Breast epithelium (tissue), 4 donors: ENCODE data around the gene MAPKAPK2. TPM values are rescaled to one million over a fixed set of nuclear protein-coding genes. Genes with fewer than 3 reads are reported as not detected.

Source experiments
- DNase-seq, 2 donors: peaks; one replicate each; pipeline ENCODE4 v3.0.0-alpha.2; 2019; ENCODE audit warnings: low spot score in 2 of 2
- H3K27ac ChIP-seq, 2 donors: fragments of 200-600 bp; sonication (generic) in 1 of 2; one replicate each; pipeline ENCODE4 v1.5.1; 2016 to 2019; ENCODE audit warnings: mild to moderate bottlenecking in 1 of 2
- H3K27me3 ChIP-seq, 2 donors: fragments of 200-600 bp; sonication (generic) in 1 of 2; one replicate each; pipeline versions ENCODE4 v1.5.1 to v1.6.0; 2017 to 2019; ENCODE audit warnings: control low read depth in 1 of 2, mild to moderate bottlenecking in 1 of 2
- H3K36me3 ChIP-seq: fragments of 200-600 bp; one replicate; pipeline ENCODE4 v1.5.1; 2019
- H3K4me1 ChIP-seq, 2 donors: fragments of 200-600 bp; sonication (generic); one replicate each; pipeline ENCODE4 v1.5.1; 2016 to 2019; ENCODE audit warnings: control low read depth in 1 of 2
- H3K4me3 ChIP-seq, 3 donors: fragments of 200-600 bp; sonication (generic); 1 replicate in 2 of 3; 2 replicates in 1 of 3; pipeline ENCODE4 v1.5.1; 2016 to 2019; ENCODE audit warnings: mild to moderate bottlenecking in 3 of 3, moderate library complexity in 2 of 3
- H3K9me3 ChIP-seq, 2 donors: fragments of 200-600 bp; sonication (generic) in 1 of 2; one replicate each; pipeline ENCODE4 v1.5.1; 2016 to 2019; ENCODE audit warnings: control low read depth in 1 of 2
- POLR2A ChIP-seq: fragments of 450-650 bp; IDR thresholded peaks from one replicate; pipeline ENCODE4 v1.6.1; 2016; ENCODE audit warnings: antibody characterized with exemption, mild to moderate bottlenecking, moderate library complexity
- POLR2AphosphoS5 ChIP-seq, 3 donors: sonication (generic); formaldehyde crosslinking; IDR thresholded peaks; one replicate each; pipeline ENCODE4 v1.6.1; 2017; ENCODE audit warnings: antibody characterized with exemption in 3 of 3
- intact Hi-C: fragments of 100-400 bp; cut with DNase I; formaldehyde crosslinking; loops from one replicate; pipeline ENCODE4 v1.15.1; 2023; ENCODE audit warnings: low total_unique reads
- total RNA-seq, 3 donors: library from RNA; depleted of rRNA; stranded (reverse); fragments of >200 nt; gene quantifications; one replicate each; pipeline ENCODE4 v1.1.0, GENCODE V29; 2016
- TF ChIP-seq, protein P1 (sequence below), 3 donors: fragments of 450-650 bp; IDR thresholded peaks; one replicate each; pipeline ENCODE4 v1.5.1; 2016 to 2017; ENCODE audit warnings: antibody characterized with exemption in 3 of 3, mild to moderate bottlenecking in 3 of 3, moderate library complexity in 3 of 3

Gene MAPKAPK2
- total RNA-seq, 3 donors from 2014 or later = 47.4 to 69.2 (median 67.2) TPM

DNA sequence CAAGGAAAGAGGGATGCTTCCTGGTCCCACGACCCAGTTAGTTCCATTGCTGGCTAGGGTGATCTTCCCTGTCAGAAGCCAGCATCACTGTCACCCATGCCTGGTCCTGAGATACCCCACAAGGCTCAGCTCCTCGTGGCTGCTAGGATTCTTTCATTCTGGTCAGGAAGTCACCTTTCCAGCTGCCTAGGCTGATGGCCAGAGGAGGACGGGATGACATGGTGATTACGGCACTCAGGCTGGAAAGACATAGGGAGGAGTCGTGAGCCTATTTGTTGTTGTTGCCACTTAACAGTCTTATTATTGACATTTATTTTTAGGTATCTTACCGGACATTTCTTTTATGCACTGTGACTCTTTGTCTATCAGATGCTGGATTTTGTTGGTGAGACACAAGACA, 20.0 kb upstream of the MAPKAPK2 start:
- no peak for DNase-seq
- H3K36me3 ChIP-seq = no peaks in the 10 kb centered on the region
- intact Hi-C loops = no loop called here
- no peaks in the 10 kb centered on the region for H3K9me3 ChIP-seq
- no peak overlapping the region for H3K4me3 ChIP-seq
- no peak overlapping the region for H3K27ac ChIP-seq
- H3K4me1 ChIP-seq = peaks cover 0 to 6% of the 10 kb centered on the region in 2 donors
- TF ChIP-seq, protein P1, sequence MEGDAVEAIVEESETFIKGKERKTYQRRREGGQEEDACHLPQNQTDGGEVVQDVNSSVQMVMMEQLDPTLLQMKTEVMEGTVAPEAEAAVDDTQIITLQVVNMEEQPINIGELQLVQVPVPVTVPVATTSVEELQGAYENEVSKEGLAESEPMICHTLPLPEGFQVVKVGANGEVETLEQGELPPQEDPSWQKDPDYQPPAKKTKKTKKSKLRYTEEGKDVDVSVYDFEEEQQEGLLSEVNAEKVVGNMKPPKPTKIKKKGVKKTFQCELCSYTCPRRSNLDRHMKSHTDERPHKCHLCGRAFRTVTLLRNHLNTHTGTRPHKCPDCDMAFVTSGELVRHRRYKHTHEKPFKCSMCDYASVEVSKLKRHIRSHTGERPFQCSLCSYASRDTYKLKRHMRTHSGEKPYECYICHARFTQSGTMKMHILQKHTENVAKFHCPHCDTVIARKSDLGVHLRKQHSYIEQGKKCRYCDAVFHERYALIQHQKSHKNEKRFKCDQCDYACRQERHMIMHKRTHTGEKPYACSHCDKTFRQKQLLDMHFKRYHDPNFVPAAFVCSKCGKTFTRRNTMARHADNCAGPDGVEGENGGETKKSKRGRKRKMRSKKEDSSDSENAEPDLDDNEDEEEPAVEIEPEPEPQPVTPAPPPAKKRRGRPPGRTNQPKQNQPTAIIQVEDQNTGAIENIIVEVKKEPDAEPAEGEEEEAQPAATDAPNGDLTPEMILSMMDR (IDR thresholded peaks at IDR 0.05) = no peak
- no peak for TF ChIP-seq POLR2A
- TF ChIP-seq POLR2AphosphoS5 (IDR thresholded peaks at IDR 0.05) = no peak
- H3K27me3 ChIP-seq = no peaks in the 10 kb centered on the region

- H3K4me1 ChIP-seq = peaks cover 0 to 6% of the 10 kb centered on the region in 2 donors
- H3K4me3 ChIP-seq = no peak overlapping the region
- H3K9me3 ChIP-seq = no peaks in the 10 kb centered on the region
- no peak for DNase-seq
- H3K27me3 ChIP-seq = no peaks in the 10 kb centered on the region
- TF ChIP-seq POLR2AphosphoS5 (IDR thresholded peaks at IDR 0.05) = no peak
- TF ChIP-seq, protein P1 (IDR thresholded peaks at IDR 0.05) = no peak
- TF ChIP-seq POLR2A = no peak
- intact Hi-C loops = no loop called here
- H3K36me3 ChIP-seq = no peaks in the 10 kb centered on the region
- H3K27ac ChIP-seq = no peak overlapping the region
Observed at GRCh38 chr1:206666031-206666561, 18.6 kb upstream of the MAPKAPK2 start.

- intact Hi-C loops = no loop called here
- Histone ChIP-seq H3K9me3 (no peaks in the 10 kb centered on the region), H3K27me3 (no peaks in the 10 kb centered on the region), H3K4me1 (peaks cover 0 to 6% of the 10 kb centered on the region in 2 donors), H3K36me3 (no peaks in the 10 kb centered on the region), H3K4me3 (no peak overlapping the region), H3K27ac (no peak overlapping the region)
- DNase-seq = no peak
- no peak for TF ChIP-seq POLR2A
- TF ChIP-seq, protein P1 (IDR thresholded peaks at IDR 0.05) = no peak
Observed at GRCh38 chr1:206666954-206667665, 17.6 kb upstream of the MAPKAPK2 start.

DNA sequence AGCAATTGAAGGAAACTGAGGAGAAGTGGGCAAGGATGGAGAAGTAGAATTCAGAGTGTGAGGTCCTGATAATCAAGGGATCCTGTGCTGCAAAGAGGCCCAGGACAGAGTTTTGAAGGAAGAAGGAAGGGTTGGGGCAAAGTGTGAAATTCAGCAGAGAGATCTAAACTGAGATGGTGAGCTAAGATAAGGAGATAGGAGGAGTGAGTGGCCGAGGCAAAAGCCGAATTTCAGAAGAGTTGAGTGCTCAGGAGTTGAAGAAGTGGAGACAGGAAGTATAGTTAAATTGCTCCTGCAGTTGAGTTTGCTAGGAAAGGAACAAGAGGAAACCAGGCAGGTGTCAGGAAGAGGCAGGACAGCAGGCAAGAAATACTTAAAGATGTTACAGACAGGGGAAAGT, 16.4 kb upstream of the MAPKAPK2 start:
- intact Hi-C loops = no loop called here
- H3K4me1 ChIP-seq = peaks cover 0 to 6% of the 10 kb centered on the region in 2 donors

DNA sequence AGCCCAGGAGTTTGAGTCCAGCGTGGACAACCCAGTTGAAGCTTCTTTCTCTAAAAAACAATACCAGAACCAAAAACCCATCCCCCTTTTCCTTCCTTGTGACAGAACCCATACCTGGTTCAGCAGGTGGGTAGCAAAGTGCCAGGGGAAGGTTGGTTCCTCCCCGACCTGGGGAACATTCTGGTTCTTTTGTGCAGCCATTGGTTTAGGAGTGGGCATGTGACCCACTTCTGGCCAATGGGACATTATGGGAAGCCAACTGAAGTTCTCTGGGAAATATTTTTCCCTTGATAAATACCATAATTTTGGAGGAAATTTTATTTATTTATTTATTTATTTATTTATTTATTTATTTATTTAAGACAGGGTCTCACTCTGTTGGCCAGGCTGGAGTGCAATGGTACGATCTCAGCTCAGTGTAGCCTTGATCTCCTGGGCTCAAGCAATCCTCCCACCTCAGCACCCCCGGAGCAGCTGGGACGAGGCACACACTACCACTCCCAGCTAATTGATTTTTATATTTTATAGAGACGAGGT, 15.8 kb upstream of the MAPKAPK2 start:
- intact Hi-C loops = no loop called here
- no peak for DNase-seq
- H3K9me3 ChIP-seq = no peaks in the 10 kb centered on the region
- no peak overlapping the region for H3K27ac ChIP-seq
- no peaks in the 10 kb centered on the region for H3K27me3 ChIP-seq
- peaks cover 0 to 2% of the 10 kb centered on the region in 2 donors for H3K4me1 ChIP-seq
- H3K36me3 ChIP-seq = no peaks in the 10 kb centered on the region
- H3K4me3 ChIP-seq = no peak overlapping the region
- TF ChIP-seq, protein P1 (IDR thresholded peaks at IDR 0.05) = no peak
- no peak for TF ChIP-seq POLR2A
- TF ChIP-seq POLR2AphosphoS5 (IDR thresholded peaks at IDR 0.05) = no peak

More for the DNA sequence above, 16.4 kb upstream of the MAPKAPK2 start:
- H3K4me3 ChIP-seq = no peak overlapping the region
- H3K9me3 ChIP-seq = no peaks in the 10 kb centered on the region
- no peak for TF ChIP-seq POLR2A
- TF ChIP-seq POLR2AphosphoS5 (IDR thresholded peaks at IDR 0.05) = no peak
- TF ChIP-seq, protein P1 (IDR thresholded peaks at IDR 0.05) = no peak
- no peak overlapping the region for H3K27ac ChIP-seq
- no peaks in the 10 kb centered on the region for H3K36me3 ChIP-seq
- DNase-seq = no peak
- H3K27me3 ChIP-seq = no peaks in the 10 kb centered on the region
